ENCODE results near the gene TCHP.

DNA sequence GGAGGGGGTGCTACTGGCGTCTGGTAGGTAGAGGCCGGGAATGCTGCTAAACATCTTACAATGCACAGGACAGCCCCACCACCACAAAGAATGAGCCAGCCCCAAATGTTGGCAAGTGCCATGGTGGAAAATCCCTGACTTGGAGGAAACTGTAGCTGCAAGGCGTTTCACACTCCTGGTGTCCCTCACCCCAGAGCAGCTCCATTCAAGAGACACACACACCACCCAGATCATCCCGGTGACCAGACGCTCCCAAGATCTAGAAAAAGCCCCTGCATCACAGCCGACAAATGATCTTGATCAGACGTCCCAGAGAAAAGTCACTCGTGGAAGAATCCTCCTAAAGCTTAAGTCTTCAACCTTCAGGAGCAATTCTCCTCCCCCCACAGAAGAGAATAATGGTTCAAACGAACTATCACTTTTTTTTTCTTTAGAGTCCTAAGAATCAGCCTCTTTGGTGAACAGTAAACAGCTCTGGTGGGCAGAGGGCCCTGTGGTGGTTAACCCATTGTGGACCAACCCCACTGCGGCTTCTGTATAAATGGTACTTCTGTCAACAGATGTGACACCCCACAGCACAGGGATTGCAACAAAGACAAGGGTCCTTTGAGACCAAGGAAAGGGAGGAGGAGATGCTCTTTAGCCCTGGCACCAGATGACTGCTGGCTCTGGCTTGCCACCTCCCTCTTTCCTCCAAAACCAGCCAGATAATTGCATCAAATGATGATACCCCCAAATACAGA, 22.4 kb upstream of the TCHP start:
- no peak for TF ChIP-seq POLR2AphosphoS5 (IDR thresholded peaks at IDR 0.05; ENCODE audit: low read depth, low read length)
- TF ChIP-seq POLR2A (IDR thresholded peaks at IDR 0.05; ENCODE audit: low read depth, low read length): no peak
- no peak for TF ChIP-seq TAF1 (IDR thresholded peaks at IDR 0.05; ENCODE audit: borderline replicate concordance, low read depth, low read length)

All from GM12892 (cell line).